Breast epithelium (tissue), 3 donors: ENCODE results near the gene FOXD3.

Experiments
- POLR2A ChIP-seq: fragments of 450-650 bp; IDR thresholded peaks from one replicate; pipeline ENCODE4 v1.6.1; 2016; ENCODE audit warnings: antibody characterized with exemption, mild to moderate bottlenecking, moderate library complexity
- TF ChIP-seq, protein P1 (sequence below), 3 donors: fragments of 450-650 bp; IDR thresholded peaks; one replicate each; pipeline ENCODE4 v1.5.1; 2016 to 2017; ENCODE audit warnings: antibody characterized with exemption in 3 of 3, mild to moderate bottlenecking in 3 of 3, moderate library complexity in 3 of 3

DNA sequence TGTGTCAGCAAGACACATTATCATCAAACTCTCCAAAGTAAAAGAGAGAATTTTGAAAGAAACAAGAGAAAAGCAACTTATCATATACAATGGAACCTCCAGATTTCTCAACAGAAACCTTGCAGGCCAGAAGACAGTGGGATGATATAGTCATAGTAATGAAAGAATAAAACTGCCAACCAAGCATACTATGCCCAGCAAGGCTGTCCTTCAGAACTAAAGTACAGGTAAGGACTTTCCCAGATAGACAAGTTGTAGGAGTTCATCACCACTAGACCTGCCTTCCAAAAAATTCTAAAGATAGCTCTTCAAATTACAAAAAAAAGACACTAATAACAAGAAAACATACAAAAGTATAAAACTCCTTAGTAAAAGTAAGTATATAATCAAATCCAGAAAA is 33.2 kb upstream of the FOXD3 start:
- no peak for TF ChIP-seq POLR2A
- TF ChIP-seq, protein P1, sequence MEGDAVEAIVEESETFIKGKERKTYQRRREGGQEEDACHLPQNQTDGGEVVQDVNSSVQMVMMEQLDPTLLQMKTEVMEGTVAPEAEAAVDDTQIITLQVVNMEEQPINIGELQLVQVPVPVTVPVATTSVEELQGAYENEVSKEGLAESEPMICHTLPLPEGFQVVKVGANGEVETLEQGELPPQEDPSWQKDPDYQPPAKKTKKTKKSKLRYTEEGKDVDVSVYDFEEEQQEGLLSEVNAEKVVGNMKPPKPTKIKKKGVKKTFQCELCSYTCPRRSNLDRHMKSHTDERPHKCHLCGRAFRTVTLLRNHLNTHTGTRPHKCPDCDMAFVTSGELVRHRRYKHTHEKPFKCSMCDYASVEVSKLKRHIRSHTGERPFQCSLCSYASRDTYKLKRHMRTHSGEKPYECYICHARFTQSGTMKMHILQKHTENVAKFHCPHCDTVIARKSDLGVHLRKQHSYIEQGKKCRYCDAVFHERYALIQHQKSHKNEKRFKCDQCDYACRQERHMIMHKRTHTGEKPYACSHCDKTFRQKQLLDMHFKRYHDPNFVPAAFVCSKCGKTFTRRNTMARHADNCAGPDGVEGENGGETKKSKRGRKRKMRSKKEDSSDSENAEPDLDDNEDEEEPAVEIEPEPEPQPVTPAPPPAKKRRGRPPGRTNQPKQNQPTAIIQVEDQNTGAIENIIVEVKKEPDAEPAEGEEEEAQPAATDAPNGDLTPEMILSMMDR (IDR thresholded peaks at IDR 0.05) = no peak
